GM18505 (cell line): Measurements from ENCODE around the gene MVB12B.

Experiments
- ATAC-seq: cut with Tn5 transposase; IDR thresholded peaks from one replicate; pipeline ENCODE4 v1.9.1; 2021; ENCODE audit not compliant: unreplicated experiment
- POLR2A ChIP-seq: IDR thresholded peaks from 4 replicates; pipeline ENCODE4 v1.6.1; 2011; ENCODE audit warnings: borderline replicate concordance; ENCODE audit not compliant: insufficient read depth, insufficient read length; ENCODE audit errors: extremely low read depth

The MVB12B gene

DNA sequence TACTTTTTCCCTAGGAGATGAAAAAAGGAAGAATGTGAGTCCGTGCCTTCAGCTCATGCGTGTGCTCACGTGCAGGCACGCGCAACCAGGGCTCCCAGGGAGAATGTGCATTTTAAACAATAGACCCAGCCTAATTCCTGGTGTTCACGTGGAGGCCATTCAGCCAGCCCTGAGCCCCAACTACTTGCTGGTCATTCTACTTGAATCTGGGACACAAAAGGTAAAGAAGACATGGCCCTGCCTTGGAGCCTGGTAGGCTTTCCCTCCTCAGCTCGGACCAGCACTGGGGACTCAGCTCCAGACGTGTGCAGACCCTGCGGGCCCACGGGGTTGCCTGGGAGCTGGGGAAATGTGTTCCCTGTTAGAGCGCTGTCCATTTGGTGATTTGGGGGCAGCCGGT lies 125.5 kb downstream of the MVB12B start:
- TF ChIP-seq POLR2A, result no peak
- ATAC-seq, result no peak

DNA sequence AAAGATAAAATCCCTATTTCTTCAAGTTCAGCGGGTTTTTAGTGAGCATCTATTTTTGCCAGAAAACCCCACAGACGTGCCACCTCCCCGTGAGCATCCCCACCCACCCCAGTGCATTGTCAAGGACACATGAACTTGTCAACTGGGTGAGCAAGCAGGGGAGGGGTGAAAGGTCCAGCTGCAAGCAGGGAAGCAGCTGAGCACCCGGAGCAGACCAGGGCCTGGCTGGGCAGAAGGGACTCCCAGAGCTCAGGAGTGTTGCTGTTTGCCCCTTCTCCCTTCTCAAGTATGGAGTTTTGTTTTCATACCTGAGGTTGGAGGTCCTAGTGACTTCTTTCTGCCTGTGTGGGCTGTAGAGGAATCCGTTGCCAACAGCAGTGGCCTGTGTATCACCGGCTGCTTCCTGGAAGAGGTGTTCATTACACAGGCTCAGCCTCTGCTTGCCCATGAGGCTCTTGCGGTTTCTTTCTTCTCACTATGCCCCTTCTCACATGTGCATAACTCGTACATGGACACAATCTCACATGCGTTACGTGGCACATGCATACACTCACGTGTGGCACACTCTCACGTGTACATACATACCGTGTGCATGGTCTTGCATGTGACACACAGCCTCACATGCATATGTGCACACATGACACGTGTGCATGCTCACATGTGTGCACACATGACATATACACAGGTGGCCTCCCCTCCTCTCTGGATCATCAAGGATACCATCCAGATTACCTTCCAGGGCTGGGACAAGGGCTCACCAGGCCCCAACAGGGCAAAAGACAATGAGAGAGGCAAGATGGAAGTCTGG lies 126.7 kb downstream of the MVB12B start:
- no peak for ATAC-seq
- TF ChIP-seq POLR2A, result no peak

DNA sequence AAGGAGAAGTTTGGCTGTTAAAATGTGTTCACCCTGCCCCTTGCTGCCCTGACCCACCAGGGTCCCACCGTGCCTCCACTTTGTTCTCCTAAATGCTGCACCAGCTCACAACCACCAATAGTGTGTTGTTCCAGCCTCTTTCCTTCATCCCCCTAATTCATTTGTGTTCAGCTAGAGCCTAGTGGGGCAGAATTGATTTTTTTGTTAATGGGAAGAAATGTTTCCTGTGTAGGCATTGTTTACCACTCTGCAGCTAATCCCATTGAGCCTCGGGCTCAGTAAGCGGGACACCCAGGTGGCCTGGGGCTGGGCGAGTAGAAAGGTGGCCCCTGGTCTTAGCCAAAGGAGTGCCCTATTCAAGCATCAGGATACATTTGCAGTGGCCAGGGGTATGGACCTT lies 127.6 kb downstream of the MVB12B start:
- no peak for ATAC-seq
- no peak for TF ChIP-seq POLR2A

DNA sequence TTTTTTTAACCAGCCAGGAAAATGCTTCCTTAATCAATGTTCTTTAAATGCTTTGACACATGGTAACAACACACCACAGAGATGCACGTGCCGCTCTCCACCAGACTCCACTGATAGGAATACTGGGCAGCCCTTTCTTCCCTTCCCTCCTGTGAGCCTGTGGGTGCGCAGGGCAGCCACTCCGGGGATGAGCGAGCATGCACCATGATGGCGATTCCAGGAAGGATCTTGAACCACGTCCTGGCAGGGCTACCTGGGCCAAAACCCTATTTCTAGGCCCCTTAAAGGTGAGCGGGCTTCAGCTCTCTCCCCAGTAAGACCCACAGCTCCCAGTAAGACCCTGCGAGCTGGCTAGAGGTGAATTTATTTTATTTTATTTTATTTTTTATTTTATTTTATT lies 128.2 kb downstream of the MVB12B start:
- ATAC-seq, result no peak
- no peak for TF ChIP-seq POLR2A

DNA sequence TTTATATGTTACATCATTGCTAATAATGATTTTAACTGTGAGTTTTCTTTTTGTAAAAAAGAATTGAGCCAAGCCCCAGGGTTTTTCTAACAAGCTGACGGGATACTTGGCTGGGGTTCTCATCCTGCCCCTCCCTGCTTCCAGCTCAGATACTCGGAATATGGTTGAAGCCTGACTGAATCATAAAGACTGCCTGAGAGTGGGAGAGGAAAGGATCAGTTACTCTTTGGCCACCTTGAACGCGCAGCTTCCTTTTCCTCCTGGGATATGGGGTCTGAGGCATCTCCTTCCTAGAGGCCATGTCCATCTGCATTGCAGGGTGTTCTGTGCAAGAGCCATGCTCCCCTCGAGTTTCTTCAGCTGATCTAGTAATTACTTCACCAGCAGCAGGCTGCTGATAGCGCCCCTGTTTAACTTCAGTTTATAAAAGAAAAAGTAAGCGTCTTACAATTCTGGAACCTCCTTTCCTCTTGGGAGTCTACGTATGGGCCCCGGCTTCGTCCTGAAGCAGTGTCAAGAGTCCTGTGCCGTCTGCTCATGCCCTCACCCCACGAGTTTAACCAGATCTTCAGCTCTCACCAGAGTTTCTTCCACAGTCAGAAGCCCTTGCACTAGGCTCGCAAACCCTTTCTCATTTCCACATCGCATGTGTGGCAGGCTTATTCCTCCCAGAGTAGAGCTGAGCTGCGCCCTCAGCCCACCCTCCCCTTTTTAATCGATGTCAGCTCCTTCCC lies 130.0 kb downstream of the MVB12B start:
- no peak for ATAC-seq
- no peak for TF ChIP-seq POLR2A

DNA sequence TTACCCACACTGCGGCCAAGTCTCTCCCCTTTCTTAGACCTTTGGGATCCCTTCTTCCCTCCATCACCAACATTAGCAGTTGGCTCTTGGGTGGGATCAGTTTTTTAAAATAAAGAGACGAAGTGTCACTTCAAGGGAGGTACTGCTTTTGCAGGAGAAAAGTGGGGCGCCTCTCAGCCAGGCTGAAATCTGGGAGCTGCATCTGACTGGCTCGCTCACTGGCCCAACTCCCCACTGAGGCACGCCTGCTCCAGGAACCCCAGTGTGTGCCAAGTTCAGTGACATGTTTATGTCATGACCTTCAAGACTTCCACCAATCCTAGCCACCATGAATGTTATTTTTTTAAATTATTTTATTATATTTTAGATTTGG lies 130.5 kb downstream of the MVB12B start:
- ATAC-seq, result no peak
- TF ChIP-seq POLR2A, result no peak

DNA sequence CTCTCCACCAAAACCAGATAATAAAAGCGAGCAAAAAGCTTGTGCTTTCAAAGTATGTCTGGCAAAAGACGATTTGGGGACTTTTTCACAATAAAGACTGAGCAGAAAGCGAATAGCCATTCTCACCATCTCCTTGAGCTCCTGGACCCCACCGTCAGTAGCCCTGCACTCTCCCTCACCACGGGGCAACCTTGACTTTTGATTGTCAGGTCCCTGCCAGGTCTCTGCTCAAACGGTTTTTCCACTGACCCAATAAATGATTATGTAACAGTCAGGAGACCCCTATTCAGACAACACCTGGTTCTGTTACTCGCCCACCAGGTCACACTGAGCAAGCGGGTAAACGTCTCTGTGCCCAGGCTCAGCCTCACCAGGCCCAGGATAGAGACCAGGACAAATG lies 131.3 kb downstream of the MVB12B start:
- TF ChIP-seq POLR2A, result no peak
- no peak for ATAC-seq

DNA sequence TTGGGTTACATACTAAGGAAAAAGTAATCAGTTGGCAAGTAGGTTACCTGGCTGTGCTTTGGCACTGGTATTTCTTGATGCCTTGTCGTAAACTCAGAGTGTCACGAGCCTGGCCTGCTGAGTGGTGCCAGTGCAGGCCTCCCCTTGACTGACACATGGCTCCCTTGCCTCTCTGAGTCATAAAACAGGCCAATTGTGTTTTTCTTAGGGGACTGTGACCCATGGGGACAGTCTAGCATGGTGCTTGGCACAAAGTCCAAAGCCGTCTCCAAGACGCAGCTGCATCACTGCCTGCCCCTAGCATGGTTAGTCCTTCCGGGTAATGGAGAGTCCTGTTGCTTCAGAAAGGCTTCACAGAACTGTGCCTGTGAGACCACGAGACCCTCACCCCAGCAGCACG lies 132.5 kb downstream of the MVB12B start:
- no peak for ATAC-seq
- TF ChIP-seq POLR2A, result no peak

DNA sequence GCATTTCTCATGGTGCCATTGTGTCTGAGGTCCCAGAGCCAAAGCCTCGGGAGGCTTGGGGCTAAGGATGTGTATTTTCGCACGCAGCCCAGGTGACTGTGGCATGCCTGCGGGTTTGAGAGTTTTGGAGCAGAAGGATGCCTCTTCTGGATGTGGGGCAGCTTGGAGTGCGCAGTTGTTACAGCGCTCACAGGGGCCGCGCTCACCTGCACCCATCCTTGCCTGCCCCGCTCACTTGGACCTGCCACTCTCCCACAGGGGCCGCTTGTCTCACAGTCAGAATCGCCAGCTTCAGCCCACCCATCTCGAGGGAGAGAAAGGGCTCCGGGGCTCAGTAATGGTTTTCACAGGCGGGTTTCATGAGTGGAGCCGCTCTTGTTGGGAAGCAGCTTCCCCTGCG lies 132.9 kb downstream of the MVB12B start:
- no peak for TF ChIP-seq POLR2A
- ATAC-seq, result no peak

DNA sequence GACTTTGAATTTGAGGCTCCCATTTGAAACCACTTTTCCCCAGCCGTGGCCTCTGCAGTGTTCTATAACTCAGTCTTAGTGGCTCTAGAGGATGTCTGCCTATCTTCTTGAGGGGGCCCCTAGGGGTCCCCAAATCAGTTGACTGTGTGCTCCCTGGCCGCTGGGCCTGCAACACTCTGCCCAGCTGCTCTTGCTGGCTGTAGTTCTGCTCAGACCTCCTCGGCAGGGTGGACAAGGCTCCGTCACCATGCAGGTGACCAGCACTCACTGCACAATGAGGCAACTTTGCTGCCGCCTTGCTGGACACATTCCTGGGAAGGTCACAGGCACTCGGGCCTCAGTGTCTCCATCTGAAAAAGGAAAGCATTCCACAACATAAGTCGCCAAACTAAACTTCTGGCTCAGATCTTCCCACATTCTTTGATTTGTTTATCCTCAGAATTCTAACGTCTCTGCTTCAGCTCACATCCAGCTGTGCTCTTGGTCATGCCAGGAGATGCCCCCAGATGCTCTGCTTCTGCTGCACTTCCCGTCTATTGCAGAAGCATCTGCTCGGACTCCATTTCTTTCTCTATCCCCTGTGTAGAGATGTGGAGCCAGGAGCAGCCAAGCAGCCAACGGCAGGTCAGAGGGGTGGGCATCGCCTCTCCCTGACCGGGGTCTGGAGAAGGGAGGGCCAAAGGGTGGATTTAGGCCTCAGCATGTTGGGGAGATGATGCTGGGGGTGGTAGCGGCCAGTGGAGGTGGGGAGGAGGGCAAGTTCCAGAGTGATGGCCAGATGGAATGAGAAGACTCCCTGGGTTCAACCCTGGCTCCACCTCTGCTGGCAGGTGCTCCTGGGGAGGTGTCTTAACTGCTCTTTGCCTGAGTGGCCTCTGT lies 133.6 kb downstream of the MVB12B start:
- ATAC-seq, result no peak
- no peak for TF ChIP-seq POLR2A

DNA sequence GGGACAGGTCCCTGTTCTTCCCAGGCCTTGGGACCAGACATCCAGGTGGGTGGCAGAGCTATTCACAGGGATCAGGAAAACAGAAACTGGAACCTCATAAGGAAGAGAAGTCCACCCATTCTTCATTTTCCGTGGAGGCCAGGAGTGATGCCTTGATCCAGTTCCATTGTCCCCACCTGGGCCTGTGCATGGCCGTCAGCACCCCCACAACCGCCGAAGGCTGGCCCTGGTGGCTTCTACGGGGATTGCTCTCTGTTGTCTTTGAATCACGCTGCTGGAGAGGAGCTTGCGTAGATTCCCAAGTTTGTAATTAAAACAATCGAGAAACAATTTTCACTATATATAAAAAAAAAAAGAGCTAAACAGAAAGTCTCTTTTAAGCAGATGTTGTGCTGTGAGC lies 134.4 kb downstream of the MVB12B start:
- no peak for TF ChIP-seq POLR2A
- no peak for ATAC-seq

DNA sequence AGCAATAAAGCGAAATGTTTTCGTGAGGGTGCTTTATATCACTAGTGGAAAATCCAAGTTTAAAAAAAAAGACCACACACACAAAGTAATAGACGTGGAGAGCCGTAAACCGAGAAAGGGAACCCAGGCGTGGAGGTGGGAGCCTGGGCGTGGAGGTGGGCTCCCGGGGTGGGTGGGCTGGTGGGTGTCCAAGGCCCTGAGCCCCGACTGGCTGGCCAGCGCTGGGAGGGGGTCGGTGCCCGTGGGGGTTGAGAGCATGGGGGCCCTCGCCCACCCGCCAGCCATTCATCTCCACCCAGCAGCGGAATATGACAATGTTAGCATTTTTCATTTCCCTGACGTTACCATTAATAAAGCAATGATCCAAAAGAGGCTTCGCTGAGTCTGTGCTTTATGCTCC lies 135.0 kb downstream of the MVB12B start:
- no peak for ATAC-seq
- no peak for TF ChIP-seq POLR2A

DNA sequence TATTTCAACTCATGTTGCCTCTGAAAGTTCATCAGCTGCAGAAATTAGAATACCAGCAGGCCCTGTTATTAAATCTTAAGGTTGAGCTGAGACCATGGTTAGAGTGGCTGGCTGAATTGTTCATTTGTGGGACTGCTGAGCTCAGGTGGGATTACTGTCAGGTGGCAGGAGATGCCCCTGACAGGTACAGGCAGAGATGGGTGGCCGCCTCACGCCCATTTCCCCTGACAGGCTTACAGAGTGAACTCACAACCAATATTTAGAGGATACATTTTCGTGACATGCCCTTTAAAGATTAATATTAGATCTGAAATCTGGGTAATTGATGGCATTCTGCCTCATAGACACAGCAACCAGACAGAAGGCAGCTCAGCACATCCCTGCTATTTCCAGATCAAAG lies 136.0 kb downstream of the MVB12B start:
- no peak for TF ChIP-seq POLR2A
- ATAC-seq, result no peak
